ENCODE data around the gene SGCD.

- TF ChIP-seq POLR2A (IDR thresholded peaks at IDR 0.05) (no peak), CTCF (IDR thresholded peaks at IDR 0.05) (no peak)
Measured at GRCh38 chr5:156466871-156467270, 139.9 kb downstream of the SGCD start.

All from uterus (tissue), 2 donors.